GM12878 (cell line): Measurements from ENCODE around the gene PLCG2.

ENCODE experiments used
- CBX3 ChIP-seq: fragments of 200-600 bp; sonication (generic); IDR thresholded peaks from 2 replicates; pipeline ENCODE4 v1.6.1; 2016; ENCODE audit warnings: low read depth, borderline replicate concordance
- CHD1 ChIP-seq: IDR thresholded peaks from 2 replicates; pipeline ENCODE4 v1.6.1; 2012; ENCODE audit warnings: low read depth, low read length, improper control_type of control experiment
- EP300 ChIP-seq, 2 experiments: fragments of 150-350 bp in 1 of 2; IDR thresholded peaks; 2 replicates each; pipeline ENCODE4 v1.6.1; 2011 to 2012; ENCODE audit warnings: low read depth in 2 of 2, low read length in 2 of 2, borderline replicate concordance in 1 of 2, improper control_type of control experiment in 1 of 2, inconsistent platforms in 1 of 2; ENCODE audit not compliant: control insufficient read depth in 1 of 2
- EZH2 ChIP-seq: IDR thresholded peaks from 2 replicates; pipeline ENCODE4 v1.6.1; 2012; ENCODE audit warnings: low read depth, mild to moderate bottlenecking, control low read depth, inconsistent platforms, low read length, borderline replicate concordance; ENCODE audit not compliant: control insufficient read depth
- MTA2 ChIP-seq: fragments of 450-650 bp; IDR thresholded peaks from 2 replicates; pipeline ENCODE4 v1.6.1; 2016; ENCODE audit warnings: low read depth, mild to moderate bottlenecking, moderate library complexity
- MYC ChIP-seq: IDR thresholded peaks from 2 replicates; pipeline ENCODE4 v1.6.1; 2011; ENCODE audit warnings: mild to moderate bottlenecking, low read length, moderate library complexity, inconsistent platforms; ENCODE audit not compliant: insufficient read depth, insufficient replicate concordance, insufficient read length, severe bottlenecking
- POLR2A ChIP-seq: IDR thresholded peaks from 2 replicates; pipeline ENCODE4 v1.6.1; 2011; ENCODE audit warnings: low read depth, mild to moderate bottlenecking, low read length
- SUZ12 ChIP-seq: fragments of 200-600 bp; sonication (generic); IDR thresholded peaks from one replicate; pipeline ENCODE4 v1.6.1; 2018; ENCODE audit warnings: antibody characterized with exemption, mild to moderate bottlenecking; ENCODE audit not compliant: unreplicated experiment
- TF ChIP-seq, protein P1 (sequence below), 3 experiments: IDR thresholded peaks in 2 of 3; conservative IDR thresholded peaks in 1 of 3; 2 replicates each; pipeline ENCODE4 v1.5.1; 2011; ENCODE audit warnings: low read depth in 3 of 3, low read length in 3 of 3, mild to moderate bottlenecking in 3 of 3, control low read depth in 2 of 3, moderate library complexity in 2 of 3, inconsistent platforms in 1 of 3, mixed read lengths in 1 of 3; ENCODE audit not compliant: control insufficient read depth in 2 of 3, insufficient read depth in 1 of 3; ENCODE audit errors: extremely low read depth in 1 of 3

DNA sequence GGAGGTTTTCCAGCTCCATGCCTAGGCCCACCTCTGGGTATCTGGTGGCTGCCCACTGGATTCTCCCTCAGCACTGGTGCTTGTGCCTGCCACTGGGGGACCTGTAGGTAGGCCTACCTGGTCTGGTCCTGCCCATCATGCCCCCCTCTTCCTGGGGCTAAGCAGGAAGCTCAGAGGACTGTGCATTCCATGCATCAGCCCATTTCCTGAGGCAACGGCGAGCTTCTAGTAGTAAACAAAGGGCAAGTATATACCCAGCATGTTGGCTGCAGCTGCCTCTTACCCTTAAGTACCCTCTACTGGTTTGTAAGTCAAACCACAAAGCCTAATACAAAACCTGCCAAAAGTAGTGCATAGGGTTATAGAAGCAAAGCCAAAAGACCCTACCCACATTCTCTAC lies 194.6 kb downstream of the PLCG2 start:
- TF ChIP-seq SUZ12, result no peak
- no peak for TF ChIP-seq EZH2
- TF ChIP-seq, protein P1, sequence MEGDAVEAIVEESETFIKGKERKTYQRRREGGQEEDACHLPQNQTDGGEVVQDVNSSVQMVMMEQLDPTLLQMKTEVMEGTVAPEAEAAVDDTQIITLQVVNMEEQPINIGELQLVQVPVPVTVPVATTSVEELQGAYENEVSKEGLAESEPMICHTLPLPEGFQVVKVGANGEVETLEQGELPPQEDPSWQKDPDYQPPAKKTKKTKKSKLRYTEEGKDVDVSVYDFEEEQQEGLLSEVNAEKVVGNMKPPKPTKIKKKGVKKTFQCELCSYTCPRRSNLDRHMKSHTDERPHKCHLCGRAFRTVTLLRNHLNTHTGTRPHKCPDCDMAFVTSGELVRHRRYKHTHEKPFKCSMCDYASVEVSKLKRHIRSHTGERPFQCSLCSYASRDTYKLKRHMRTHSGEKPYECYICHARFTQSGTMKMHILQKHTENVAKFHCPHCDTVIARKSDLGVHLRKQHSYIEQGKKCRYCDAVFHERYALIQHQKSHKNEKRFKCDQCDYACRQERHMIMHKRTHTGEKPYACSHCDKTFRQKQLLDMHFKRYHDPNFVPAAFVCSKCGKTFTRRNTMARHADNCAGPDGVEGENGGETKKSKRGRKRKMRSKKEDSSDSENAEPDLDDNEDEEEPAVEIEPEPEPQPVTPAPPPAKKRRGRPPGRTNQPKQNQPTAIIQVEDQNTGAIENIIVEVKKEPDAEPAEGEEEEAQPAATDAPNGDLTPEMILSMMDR (IDR thresholded peaks at IDR 0.05 in 2 of 3, conservative IDR thresholded peaks at IDR 0.05 in 1 of 3; ENCODE audit: control insufficient read depth in 2 of 3, extremely low read depth in 1 of 3, insufficient read depth in 1 of 3, low read depth in 3 of 3, low read length in 3 of 3), result no peak
- no peak for TF ChIP-seq MYC
- TF ChIP-seq EP300 (IDR thresholded peaks at IDR 0.05; ENCODE audit: borderline replicate concordance in 1 of 2, control insufficient read depth in 1 of 2, low read depth in 2 of 2, low read length in 2 of 2), result no peak
- no peak for TF ChIP-seq POLR2A
- TF ChIP-seq CBX3, result no peak
- TF ChIP-seq MTA2, result no peak
- TF ChIP-seq CHD1, result no peak
